NCI-H526 (cell line): Measurements from ENCODE around the gene NFATC1.

Experiments
- DNase-seq, 2 experiments: peaks; one replicate each; lab custom pipeline; 2025; lab: John Stamatoyannopoulos, UW

Gene NFATC1

DNA sequence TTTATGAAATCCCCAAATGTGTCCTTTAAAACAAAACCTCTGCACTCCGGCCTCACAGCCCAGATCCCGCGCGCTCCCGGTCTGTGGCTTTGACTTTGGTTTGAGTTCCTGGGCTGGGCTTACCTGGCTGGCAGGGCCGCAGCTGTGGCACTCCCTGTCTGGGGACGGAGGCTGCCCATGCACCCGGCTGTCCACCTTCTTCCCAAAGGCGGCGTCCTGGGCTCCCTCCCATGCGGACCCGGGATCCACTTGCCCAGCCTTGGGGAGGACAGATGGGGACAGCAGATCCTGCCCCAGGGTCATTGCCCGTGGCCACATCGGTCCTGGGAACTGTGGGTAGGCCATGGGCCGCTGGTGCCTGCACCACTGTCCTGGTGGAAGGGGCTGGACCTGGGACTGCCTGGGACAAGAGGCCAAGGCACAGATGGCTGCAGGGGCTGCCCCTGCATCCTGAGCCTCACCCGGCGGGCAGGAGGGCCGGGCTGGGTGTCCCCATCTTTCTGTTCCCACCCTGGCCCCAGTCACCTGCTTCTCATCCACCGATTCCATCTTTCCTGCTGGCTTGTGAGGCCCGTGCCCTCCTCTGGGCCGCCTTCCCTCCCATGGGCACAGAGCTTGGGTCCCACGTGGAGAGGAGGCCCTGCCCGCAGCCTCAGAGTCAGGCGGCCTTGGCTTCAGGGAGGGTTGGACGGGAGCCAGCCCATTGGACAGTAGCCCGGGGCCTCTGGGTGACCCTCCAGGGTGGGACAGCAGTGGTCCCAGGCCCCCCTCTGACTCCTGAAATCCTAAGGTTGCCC, 27.7 kb downstream of the NFATC1 start:
- no peak for DNase-seq

- no peak for DNase-seq
Measured at GRCh38 chr18:79424008-79424565, 28.4 kb downstream of the NFATC1 start.

DNA sequence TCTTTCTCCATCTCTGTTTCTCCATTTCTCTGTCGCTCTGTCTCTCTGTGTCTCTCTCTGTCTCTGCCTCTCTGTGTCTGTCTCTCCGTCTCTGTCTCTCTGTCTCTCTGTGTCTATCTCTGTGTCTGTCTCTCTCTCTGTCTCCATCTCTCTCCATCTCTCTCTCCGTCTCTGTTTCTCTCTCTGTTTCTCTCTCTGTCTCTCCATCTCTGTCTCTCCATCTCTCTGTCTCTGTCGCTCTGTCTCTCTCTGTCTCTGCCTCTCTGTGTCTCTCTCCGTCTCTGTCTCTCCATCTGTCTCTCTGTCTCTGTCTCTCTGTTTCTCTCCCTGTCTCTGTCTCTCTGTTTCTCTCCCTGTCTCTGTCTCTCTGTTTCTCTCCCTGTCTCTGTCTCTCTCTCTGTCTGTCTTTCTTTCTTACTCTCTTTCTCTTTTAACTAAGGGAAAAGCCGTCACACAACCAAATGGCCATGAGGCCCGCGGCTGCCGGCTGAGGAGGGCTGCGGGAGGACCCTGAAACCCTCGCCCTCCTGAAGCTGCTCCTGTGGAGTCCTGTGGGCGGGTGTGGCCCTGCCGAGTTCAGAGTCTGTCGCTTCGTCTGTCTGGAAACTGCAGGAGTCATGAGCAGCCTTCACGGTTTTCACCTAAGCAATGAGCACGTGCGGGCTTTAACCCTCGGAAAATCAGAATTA, 29.3 kb downstream of the NFATC1 start:
- DNase-seq, result no peak

GRCh38 chr18:79425569-79425886, 29.8 kb downstream of the NFATC1 start:
- DNase-seq, result no peak

DNA sequence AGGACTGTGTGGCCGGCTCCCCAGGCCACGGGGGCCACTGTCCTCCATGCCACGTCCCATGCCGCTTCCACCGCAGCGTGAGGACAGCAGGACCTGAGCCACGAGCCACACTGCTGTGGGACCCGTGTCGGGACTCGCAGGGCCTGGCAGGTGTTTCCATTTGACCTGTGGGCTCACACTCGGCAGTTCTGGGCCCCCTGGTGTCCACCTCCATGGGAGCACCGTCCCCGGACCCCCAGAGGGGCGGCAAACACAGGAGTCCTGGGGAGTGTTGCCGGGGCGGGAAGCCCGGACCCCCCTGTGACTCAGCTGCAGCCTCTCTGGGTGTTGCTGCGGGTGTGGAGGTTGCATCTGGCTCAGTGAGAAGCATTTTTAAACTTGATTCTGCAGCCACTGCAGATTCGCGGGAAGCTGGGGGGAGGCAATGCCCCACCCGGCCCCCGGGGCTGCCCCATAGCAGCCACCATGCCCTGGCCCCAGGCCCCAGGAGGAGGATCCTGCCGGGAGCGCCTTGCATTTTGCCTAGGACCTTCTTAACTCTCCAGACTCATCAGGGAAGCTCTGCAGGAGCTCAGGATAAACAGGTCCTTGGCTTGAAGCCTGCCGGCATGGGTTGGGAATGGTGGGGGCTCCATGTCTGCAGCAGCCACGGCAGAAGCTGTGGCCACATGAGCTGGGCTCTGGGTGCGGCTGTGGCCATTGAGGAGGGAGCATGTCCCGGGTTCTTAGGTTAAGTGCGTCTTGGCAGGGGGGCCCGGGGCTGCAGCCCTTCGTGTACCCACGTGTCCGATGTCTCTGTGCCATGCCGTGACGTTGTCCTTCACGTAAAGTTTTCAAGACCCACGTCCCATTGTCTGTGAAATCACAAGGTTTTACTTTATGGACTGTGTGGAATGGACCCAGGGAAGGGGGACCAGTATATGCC, 30.9 kb downstream of the NFATC1 start:
- DNase-seq, result no peak

DNA sequence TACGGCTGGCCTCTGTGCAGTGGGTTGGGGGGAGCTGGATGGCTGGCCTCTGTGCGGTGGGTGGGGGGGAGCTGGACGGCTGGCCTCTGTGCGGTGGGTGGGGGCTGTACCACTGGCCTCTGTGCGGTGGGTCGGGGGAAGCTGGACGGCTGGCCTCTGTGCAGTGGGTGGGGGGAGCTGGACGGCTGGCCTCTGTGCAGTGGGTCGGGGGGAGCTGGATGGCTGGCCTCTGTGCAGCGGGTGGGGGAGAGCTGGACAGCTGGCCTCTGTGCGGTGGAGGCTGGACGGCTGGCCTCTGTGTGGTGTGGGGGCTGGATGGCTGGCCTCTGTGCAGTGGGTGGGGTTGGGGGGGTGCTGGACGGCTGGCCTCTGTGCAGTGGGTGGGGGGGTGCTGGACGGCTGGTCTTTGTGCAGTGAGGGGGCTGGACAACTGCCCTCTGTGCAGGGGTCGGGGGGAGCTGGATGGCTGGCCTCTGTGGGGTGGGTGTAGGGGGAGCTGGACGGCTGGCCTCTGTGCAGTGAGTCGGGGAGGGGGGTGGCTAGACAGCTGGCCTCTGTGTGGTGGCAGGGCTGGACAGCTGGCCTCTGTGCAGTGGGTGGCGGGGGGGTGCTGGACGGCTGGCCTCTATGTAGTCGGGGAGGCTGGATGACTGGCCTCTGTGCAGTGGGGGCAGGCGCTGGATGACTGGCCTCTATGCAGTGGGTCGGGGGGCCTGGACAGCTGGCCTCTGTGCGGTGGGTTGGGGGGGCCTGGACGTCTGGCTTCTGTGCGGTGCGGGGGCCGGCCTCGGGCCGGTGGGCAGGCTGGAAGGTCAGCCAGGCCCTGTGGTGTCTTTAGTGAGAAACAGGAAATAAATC, 31.9 kb downstream of the NFATC1 start:
- DNase-seq, result no peak

- DNase-seq, result no peak
Measured at GRCh38 chr18:79428287-79428686, 32.6 kb downstream of the NFATC1 start.

GRCh38 chr18:79429381-79429780, 33.7 kb downstream of the NFATC1 start:
- no peak for DNase-seq

- DNase-seq, result no peak
Measured at GRCh38 chr18:79429785-79430281, 34.1 kb downstream of the NFATC1 start.

GRCh38 chr18:79432376-79433120, 36.8 kb downstream of the NFATC1 start:
- DNase-seq, result no peak

DNA sequence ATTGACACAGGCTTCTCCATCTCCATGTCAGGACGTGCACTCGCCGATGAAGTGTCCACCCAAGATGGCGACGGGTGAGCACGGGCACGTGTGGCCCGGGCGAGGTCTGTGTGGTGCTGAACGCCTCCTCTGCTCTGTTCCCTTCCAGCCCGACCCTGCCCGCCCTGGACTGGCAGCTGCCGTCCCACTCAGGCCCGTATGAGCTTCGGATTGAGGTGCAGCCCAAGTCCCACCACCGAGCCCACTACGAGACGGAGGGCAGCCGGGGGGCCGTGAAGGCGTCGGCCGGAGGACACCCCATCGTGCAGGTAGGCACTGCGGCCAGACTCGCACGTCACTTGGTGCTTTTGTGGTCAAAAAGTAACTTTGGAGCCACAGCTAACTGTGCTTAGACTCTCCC, 37.7 kb downstream of the NFATC1 start:
- no peak for DNase-seq

- no peak for DNase-seq
Measured at GRCh38 chr18:79434607-79435401, 39.1 kb downstream of the NFATC1 start.

DNA sequence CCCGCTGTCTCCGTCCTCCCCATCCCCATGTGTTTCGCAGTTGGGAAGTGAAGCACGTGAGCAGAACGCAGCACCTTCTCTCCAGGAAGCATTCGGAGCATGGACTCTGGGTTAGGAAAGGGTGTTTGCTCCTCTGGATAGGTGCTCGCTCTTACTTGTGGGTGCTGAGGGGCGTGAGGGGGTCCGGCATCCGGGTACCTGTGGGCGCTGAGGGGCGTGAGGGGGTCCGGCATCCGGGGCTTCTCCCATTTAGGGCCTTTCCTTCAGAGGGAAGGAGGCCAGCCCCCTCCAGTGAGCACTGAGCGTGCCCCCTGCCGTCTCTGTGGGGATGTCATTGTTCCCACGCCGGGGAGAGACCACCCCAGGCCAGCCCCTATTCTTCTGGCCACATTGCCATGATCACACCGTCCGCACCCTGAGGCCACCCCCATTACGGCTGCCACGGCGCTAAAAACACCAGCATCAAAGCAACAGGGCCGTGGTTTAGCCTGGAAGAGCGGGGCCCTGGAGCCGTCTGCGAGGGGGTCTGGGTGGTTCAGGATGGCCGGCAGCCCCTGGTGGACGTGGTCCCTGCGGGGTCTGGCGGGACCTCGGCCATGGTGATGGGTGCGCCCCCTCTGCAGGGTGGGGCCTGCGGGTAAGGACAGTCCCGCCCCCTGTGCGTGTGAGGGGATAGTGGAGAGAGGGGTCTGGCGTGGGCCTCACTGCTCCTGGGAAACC, 41.0 kb downstream of the NFATC1 start:
- DNase-seq, result no peak

DNA sequence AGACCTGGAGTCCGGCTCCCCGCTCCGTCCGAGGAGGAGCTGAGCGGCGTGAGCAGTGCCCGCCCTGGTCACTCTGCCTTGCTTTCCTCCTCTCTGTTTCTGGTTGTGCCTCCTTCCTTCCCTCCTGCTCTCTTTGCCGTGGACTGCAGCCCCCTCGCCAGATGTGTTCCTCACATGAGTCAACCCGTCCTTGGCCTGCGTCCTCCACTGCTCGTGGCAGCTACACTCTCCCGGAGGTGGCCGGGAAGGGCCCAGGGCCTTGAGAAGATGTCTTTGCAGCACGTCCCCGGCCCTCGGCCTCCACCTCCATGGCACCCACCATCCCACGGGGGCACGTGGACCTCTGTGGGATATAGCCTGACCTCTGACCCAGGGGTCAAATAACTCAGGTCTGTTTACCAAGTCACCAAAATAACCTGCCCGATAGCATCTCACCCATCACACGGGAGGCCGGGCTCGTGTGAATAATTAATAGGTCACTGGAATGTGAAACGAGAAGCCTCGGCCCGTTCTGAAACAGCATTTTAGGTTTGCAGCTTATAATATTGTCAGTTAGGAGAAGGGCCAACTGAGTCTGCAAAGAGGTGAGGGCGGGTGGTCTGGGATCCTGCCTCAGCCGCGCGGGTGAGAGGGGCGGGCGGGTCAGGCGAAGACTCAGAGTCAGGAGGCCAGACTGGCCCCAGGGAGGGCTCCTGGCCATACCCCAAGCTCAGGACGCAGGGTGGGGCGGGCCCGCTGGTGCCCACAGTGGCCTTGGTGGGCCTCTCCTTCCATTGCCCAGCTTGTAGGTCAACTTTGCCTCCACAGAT, 42.6 kb downstream of the NFATC1 start:
- no peak for DNase-seq

GRCh38 chr18:79438898-79439627, 43.3 kb downstream of the NFATC1 start:
- DNase-seq, result no peak

DNA sequence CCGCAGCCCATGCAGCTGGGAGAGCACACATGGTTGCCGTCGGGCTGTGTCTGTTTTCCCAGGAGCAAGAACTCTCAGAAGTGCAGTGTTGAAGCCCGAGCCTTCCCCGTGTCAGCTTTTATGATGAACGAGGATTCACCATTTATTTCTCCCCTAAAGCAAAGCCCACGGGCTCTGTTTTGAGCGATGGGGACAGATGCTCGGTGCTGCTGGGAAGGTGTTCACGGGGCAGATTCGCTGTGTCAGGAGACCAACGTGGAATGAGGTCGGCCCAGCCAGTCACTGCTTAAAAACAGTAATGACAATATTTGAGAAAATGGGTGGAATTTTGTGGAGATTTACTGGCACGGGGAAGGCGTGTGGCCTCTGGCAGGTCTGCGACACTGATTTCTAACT, 43.9 kb downstream of the NFATC1 start:
- no peak for DNase-seq

DNA sequence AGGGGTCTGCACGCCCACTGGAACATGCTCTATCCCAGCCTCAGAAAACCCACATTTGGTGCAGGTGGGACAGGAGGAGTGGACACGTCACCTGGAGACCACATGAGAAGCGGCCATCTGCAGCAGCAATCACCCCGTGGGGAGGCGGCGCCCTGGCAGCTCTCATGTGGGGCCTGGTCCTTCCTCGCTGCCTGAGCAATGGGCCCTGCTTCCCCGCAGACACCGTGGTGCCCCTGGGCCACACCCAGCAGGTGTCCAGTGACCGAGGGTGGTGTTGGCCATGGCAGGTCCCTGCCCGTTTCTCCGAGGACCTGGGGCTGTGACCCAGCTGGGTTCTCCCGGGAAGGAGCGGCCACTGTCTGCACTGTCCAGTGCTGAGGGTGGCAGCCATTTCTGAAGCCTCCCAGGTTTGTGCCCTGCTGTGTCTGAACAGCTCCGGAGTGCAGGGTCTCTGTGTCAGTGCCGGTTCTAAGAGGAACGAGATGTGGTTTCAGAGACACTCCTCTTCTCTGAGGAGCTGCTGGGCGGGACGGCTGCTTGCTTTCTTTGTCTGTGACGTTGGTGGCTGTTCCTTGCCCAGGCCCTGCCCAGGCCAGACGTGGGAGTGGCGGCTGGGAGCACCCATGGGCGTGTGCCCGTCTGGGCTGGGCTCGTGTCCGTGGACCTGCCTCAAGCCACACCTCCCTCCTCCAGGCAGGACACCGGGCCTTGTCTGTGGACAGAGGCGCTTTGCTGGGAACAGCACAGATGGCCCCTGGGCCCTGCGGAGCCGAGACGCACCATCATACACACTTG, 44.8 kb downstream of the NFATC1 start:
- DNase-seq, result no peak
